Erythroblast (primary cell): ENCODE results near the gene HTR1E.
"Not testable (repeated sequence)": the region's sequence is repeated elsewhere in the genome, so short reads cannot be mapped to it uniquely, and the experiment has no call there.

ENCODE experiments used
- GATA1 ChIP-seq: IDR thresholded peaks from 2 replicates; pipeline ENCODE4 v1.6.1; 2011; ENCODE audit warnings: low read depth, mild to moderate bottlenecking, control low read depth, low read length, moderate library complexity
- POLR2A ChIP-seq: IDR thresholded peaks from 2 replicates; pipeline ENCODE4 v1.6.1; 2011; ENCODE audit warnings: mild to moderate bottlenecking, low read length

DNA sequence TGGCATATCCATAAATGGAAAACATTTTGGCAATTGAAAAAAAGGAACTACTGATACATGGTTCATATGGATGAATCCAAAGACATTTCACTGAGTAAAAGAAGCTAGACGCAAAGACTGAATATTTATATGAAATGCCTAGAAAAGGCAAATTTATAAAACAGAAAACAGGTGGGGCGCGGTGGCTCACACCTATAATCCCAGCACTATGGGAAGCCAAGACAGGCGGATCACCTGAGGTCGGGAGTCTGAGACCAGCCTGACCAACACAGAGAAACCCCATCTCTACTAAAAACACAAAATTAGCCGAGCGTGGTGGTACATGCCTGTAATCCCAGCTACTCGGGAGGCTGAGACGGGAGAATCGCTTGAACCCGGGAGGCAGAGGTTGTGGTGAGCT lies 9.5 kb upstream of the HTR1E start:
- TF ChIP-seq GATA1, POLR2A: not testable (repeated sequence)
